ENCODE measurements around the gene GDF3.

DNA sequence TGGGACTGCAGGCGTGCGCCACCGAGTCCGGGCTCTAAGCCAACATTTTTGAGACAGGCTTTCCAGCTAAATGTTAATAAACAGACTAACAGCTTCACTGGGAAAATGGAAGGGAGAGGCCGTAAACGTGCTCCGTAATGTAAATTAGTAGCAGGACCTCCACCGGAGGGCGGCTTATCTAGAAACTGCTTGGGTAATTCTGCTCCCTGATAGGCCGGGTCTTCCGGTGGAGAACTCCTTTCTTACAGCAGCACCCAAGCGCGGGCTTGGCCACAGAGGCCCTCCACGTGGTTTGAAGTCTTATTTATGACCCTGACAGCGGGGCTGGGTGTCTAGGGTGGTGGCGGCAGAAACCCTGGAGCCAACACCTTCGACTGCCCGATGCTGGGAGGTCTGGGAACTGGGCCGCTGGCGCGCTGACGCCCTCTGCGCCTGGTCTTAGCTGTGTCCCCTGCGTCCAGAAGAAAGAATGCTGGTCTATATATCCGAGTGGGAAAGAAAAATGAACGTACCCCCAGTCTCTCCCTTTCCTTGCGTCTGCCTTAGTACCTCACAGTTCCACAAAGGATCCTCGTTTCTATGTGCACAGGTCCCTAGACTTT lies 17.4 kb upstream of the GDF3 start:
- TF ChIP-seq CTCF (conservative IDR thresholded peaks at IDR 0.05; ENCODE audit: low read length) (no peak), EZH2phosphoT487 (IDR thresholded peaks at IDR 0.05; ENCODE audit: borderline replicate concordance) (no peak)
